A673 (cell line): ENCODE results near the gene UFD1. TPM values are rescaled to one million over a fixed set of nuclear protein-coding genes. Genes with fewer than 3 reads are reported as not detected.

Source experiments
- BruUV-seq: library from RNA; stranded (reverse); fragments of 400-500 nt; replicated peaks from 2 replicates; lab custom pipeline; 2021; lab: Mats Ljungman, UMichigan
- CTCF ChIA-PET: fragments of 300-600 bp; sonication (Branson Sonifier 250); formaldehyde crosslinking; loops from one replicate; lab custom pipeline; 2022; ENCODE audit warnings: antibody characterized with exemption; lab: Charles Lee
- POLR2A ChIA-PET: fragments of 300-600 bp; sonication (Branson Sonifier 250); formaldehyde crosslinking; loops from one replicate; lab custom pipeline; 2022; ENCODE audit warnings: antibody characterized with exemption; ENCODE audit not compliant: low non-redundant PET; lab: Charles Lee
- DNase-seq: peaks from one replicate; pipeline ENCODE4 v3.0.0-alpha.2; 2015; ENCODE audit warnings: low spot score
- H3K27ac ChIP-seq: fragments of 200-600 bp; sonication (generic); 2 replicates; pipeline ENCODE4 v1.5.1; 2016; ENCODE audit warnings: mixed run types, low read depth, mild to moderate bottlenecking, mixed read lengths, antibody characterized with exemption, low read length; ENCODE audit not compliant: poor library complexity, severe bottlenecking
- H3K27me3 ChIP-seq: fragments of 200-600 bp; sonication (generic); replicated peaks from 2 replicates; pipeline ENCODE4 v1.6.1; 2017; ENCODE audit warnings: mixed run types, low read depth, mild to moderate bottlenecking, mixed read lengths, antibody characterized with exemption, low read length; ENCODE audit not compliant: insufficient read depth, poor library complexity
- H3K36me3 ChIP-seq: fragments of 200-600 bp; sonication (generic); 2 replicates; pipeline ENCODE4 v1.6.1; 2016; ENCODE audit warnings: mixed run types, mild to moderate bottlenecking, mixed read lengths, antibody characterized with exemption, low read length; ENCODE audit not compliant: insufficient read depth, poor library complexity, severe bottlenecking
- H3K4me1 ChIP-seq: fragments of 200-600 bp; sonication (generic); 2 replicates; pipeline ENCODE4 v1.6.1; 2017; ENCODE audit warnings: mixed run types, mild to moderate bottlenecking, mixed read lengths, antibody characterized with exemption, low read length; ENCODE audit not compliant: insufficient read depth, poor library complexity, severe bottlenecking
- H3K4me3 ChIP-seq: fragments of 200-600 bp; sonication (generic); 2 replicates; pipeline ENCODE4 v1.5.1; 2016; ENCODE audit warnings: low read depth, mixed run types, mild to moderate bottlenecking, mixed read lengths, low read length; ENCODE audit not compliant: poor library complexity, severe bottlenecking
- H3K9me3 ChIP-seq: fragments of 200-600 bp; sonication (generic); 2 replicates; pipeline ENCODE4 v1.6.1; 2016; ENCODE audit warnings: mixed run types, low read depth, mild to moderate bottlenecking, mixed read lengths, antibody characterized with exemption, low read length; ENCODE audit not compliant: poor library complexity, severe bottlenecking
- EZH2 ChIP-seq: fragments of 200-600 bp; sonication (generic); IDR thresholded peaks from 2 replicates; pipeline ENCODE4 v1.6.1; 2017; ENCODE audit warnings: borderline replicate concordance, low read depth, mild to moderate bottlenecking, mixed read lengths, antibody characterized with exemption, low read length; ENCODE audit not compliant: poor library complexity, severe bottlenecking
- intact Hi-C: fragments of 100-400 bp; cut with micrococcal nuclease; formaldehyde crosslinking; loops from one replicate; pipeline ENCODE4 v1.10.0; 2022; ENCODE audit not compliant: unreplicated experiment
- total RNA-seq: library from RNA; stranded (reverse); gene quantifications from 2 replicates; pipeline ENCODE4 v1.2.3, GENCODE V29; 2021
- TF ChIP-seq, protein P1 (sequence below): fragments of 300-800, 200-600 bp; sonication (generic); conservative IDR thresholded peaks from 2 replicates; pipeline ENCODE4 v1.5.1; 2017; ENCODE audit warnings: low read depth, mild to moderate bottlenecking, antibody characterized with exemption, low read length, moderate library complexity, mixed read lengths

Gene UFD1
- total RNA-seq, 1 experiment from 2014 or later: 195 TPM

DNA sequence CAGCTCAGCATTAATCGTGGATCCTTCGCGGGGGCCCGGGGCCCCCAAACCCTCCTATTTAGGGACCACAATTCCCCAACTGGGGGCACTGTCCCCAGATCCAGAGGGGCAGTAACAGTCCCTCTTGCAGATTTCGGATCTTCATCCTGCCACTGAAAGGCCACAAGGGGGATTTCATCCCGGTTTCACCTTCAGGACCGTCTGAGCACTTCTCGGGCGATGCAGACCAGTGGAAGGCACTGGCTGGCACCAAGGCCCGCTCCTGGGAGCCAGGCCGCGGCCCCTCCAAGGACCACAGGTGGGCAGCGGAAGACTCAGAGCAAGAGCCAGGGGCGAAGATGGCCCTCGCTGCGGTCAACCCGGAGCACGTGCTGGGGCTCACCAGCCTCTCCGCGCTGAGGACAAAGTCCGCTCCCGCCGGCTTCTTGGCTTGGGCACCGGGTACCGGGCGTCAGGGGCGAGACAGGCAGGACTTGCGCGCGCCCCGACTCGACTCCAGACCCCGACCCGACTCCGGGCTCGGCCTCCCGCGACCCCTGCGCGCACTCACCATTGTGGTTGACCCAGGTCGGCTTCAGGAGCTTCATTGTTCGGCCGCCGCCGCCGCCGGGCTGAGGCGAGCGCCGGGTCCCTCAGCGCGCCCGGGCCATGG is 48.0 kb downstream of the UFD1 start:
- ChIA-PET POLR2A (no interaction called here), CTCF (no interaction called here)
- Histone ChIP-seq H3K4me1 (no peaks in the 10 kb centered on the region), H3K4me3 (peak overlapping the region; percentile 89), H3K27ac (peak overlapping the region; percentile 86), H3K27me3 (no peaks in the 10 kb centered on the region), H3K9me3 (no peaks in the 10 kb centered on the region), H3K36me3 (peaks cover 6% of the 10 kb centered on the region)
- DNase-seq: peak; percentile 23
- no peak for TF ChIP-seq EZH2
- TF ChIP-seq, protein P1, sequence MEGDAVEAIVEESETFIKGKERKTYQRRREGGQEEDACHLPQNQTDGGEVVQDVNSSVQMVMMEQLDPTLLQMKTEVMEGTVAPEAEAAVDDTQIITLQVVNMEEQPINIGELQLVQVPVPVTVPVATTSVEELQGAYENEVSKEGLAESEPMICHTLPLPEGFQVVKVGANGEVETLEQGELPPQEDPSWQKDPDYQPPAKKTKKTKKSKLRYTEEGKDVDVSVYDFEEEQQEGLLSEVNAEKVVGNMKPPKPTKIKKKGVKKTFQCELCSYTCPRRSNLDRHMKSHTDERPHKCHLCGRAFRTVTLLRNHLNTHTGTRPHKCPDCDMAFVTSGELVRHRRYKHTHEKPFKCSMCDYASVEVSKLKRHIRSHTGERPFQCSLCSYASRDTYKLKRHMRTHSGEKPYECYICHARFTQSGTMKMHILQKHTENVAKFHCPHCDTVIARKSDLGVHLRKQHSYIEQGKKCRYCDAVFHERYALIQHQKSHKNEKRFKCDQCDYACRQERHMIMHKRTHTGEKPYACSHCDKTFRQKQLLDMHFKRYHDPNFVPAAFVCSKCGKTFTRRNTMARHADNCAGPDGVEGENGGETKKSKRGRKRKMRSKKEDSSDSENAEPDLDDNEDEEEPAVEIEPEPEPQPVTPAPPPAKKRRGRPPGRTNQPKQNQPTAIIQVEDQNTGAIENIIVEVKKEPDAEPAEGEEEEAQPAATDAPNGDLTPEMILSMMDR: no peak
- intact Hi-C loops: loop anchor here (5.0 kb wide), 1 partner anchor 286 kb away; no protein-coding TSS in a partner anchor
- no TSS peak for BruUV-seq

DNA sequence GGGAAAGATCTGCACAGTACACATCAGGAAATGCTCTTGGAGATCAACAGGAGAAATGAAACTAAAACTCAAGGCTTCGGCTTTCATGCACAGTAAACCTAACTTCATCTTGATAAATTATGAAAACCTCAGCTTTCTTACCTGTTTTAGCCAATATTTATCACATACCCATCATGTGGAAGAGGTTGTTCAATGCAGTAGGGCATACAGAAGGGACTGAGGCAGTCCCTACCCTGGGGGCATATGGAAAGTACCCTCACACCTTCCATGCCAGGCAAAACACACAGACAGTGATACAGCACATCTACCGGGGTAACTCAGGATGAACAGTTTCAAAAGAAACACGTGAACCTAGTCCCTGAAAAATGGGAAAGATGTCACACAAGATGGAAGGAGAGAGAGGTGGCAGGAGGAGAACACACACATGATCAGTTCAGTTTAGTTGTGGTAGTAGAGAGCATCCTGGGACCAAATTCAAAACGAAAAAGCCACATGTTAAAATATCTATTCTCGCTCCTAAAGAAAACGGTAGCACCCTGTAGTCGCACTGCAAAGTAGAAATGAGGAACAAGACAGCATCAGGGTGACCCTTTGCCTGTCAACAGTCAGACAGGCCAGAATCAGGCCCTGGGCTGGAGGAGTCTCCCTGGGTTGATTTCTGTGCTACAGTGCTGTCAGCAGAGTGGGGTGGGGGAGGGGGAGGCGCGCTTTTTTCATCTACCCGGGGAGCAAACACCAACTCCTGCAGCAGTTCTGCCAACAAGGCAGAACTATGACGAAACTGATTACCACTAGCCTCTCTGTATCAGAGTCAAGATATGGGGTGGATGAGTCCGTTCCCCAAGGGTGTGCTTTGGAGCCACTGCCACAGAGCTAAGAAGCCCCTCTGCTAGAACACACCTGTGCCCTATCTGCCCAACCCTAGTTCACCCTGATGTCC is 48.8 kb downstream of the UFD1 start:
- BruUV-seq: no TSS peak
- TF ChIP-seq EZH2: no peak
- TF ChIP-seq, protein P1: no peak
- CTCF ChIA-PET: no interaction called here
- Histone ChIP-seq H3K27me3 (no peaks in the 10 kb centered on the region), H3K27ac (peak overlapping the region; percentile 86), H3K36me3 (peaks cover under 1% of the 10 kb centered on the region), H3K4me3 (peak overlapping the region; percentile 89), H3K9me3 (no peaks in the 10 kb centered on the region), H3K4me1 (no peaks in the 10 kb centered on the region)
- POLR2A ChIA-PET: no interaction called here
- DNase-seq: peak; percentile 67
- intact Hi-C loops: loop anchor here (5.0 kb wide), 1 partner anchor 287 kb away; no protein-coding TSS in a partner anchor

DNA sequence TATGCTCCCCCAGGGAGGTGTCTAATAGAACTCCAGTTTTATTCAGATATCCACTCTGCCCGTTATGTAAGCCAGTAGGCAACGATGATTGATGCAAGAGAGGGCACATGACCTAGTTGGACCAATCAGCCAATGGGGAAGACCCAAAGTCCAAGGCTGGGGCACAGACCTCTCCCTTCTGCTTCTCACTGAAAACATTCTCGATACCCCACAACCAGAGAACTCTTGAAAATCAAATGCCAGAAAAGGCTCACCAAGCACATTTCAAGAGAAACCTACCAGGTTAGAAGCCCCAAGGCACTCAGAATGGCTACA is 54.9 kb downstream of the UFD1 start:
- no peaks in the 10 kb centered on the region for H3K4me1 ChIP-seq
- BruUV-seq: no TSS peak
- TF ChIP-seq, protein P1: no peak
- TF ChIP-seq EZH2: no peak
- POLR2A ChIA-PET: no interaction called here
- no peaks in the 10 kb centered on the region for H3K9me3 ChIP-seq
- CTCF ChIA-PET: no interaction called here
- no peak overlapping the region for H3K27ac ChIP-seq
- intact Hi-C loops: no loop called here
- no peak for DNase-seq
- peaks cover 3% of the 10 kb centered on the region for H3K36me3 ChIP-seq
- H3K27me3 ChIP-seq: no peaks in the 10 kb centered on the region
- no peak overlapping the region for H3K4me3 ChIP-seq
